ENCODE measurements around the gene CACNA2D3.

CACNA2D3 gene

GRCh38 chr3:54564374-54564925 is 442.1 kb downstream of the CACNA2D3 start:
- H3K27ac ChIP-seq: no peak overlapping the region
- TF ChIP-seq, protein P1, sequence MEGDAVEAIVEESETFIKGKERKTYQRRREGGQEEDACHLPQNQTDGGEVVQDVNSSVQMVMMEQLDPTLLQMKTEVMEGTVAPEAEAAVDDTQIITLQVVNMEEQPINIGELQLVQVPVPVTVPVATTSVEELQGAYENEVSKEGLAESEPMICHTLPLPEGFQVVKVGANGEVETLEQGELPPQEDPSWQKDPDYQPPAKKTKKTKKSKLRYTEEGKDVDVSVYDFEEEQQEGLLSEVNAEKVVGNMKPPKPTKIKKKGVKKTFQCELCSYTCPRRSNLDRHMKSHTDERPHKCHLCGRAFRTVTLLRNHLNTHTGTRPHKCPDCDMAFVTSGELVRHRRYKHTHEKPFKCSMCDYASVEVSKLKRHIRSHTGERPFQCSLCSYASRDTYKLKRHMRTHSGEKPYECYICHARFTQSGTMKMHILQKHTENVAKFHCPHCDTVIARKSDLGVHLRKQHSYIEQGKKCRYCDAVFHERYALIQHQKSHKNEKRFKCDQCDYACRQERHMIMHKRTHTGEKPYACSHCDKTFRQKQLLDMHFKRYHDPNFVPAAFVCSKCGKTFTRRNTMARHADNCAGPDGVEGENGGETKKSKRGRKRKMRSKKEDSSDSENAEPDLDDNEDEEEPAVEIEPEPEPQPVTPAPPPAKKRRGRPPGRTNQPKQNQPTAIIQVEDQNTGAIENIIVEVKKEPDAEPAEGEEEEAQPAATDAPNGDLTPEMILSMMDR (IDR thresholded peaks at IDR 0.05): no peak
- no peak for TF ChIP-seq ZFX (IDR thresholded peaks at IDR 0.05; ENCODE audit: borderline replicate concordance)

DNA sequence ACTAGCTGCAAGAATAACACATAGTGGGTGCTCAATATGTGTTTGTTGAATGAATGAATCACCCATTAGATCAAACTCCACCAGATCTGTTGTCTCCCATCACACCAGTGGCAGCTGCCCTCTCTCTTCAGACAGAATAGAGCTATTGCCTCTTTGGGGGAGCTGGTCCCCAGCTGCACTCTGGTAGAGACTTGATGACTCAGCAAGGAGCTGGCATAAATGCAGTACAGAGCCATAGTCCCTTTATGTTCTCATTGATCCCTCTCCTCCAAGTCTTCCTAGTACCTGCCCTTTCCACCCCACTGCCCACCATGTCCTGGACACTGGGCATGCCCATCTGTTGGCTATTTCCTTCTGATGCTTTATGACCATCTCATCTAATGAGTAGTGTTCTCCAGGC is 443.6 kb downstream of the CACNA2D3 start:
- H3K27ac ChIP-seq: no peak overlapping the region
- TF ChIP-seq, protein P1 (IDR thresholded peaks at IDR 0.05): no peak
- no peak for TF ChIP-seq ZFX (IDR thresholded peaks at IDR 0.05; ENCODE audit: borderline replicate concordance)

DNA sequence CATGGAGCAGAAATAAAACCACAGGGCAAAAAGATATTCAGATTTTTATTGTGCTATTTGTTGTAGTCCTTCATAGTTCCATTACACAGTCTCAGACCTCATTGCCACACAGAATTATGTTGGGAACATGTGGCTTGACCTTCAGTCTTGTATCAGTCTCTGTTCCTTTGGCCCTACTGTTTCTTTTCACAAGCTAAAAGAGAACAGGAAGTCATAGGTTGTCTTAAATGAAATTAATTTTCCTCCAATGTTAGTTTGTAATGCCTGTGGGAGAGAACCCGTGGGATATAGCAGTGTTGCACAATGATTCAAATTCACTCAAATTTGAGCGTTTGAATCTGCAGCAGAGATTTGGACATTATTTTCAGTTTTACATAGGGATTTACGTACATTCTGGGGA is 445.6 kb downstream of the CACNA2D3 start:
- TF ChIP-seq, protein P1 (IDR thresholded peaks at IDR 0.05): no peak
- no peak for TF ChIP-seq ZFX (IDR thresholded peaks at IDR 0.05; ENCODE audit: borderline replicate concordance)
- no peak overlapping the region for H3K27ac ChIP-seq

DNA sequence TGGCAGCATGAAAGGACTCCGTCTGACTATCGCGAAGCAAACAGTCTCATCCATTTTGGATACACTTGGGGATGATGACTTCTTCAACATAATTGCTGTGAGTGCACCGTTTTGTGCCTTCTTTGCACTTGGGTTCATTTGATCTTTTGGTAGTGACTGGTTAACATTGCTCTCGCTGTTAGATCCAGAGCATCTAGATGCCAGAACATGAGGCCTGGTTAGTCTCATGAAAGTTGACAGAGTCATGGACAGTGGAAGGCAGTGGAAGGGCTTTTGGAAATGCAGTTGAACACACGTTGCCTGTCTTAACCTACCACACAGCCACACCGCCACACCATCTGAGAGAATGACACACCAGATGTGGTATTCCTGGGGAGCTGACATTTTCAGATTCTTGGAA is 447.7 kb downstream of the CACNA2D3 start:
- TF ChIP-seq, protein P1 (IDR thresholded peaks at IDR 0.05): no peak
- no peak for TF ChIP-seq ZFX (IDR thresholded peaks at IDR 0.05; ENCODE audit: borderline replicate concordance)
- no peak overlapping the region for H3K27ac ChIP-seq

GRCh38 chr3:54572197-54572895 is 450.0 kb downstream of the CACNA2D3 start:
- TF ChIP-seq ZFX (IDR thresholded peaks at IDR 0.05; ENCODE audit: borderline replicate concordance): no peak
- TF ChIP-seq, protein P1 (IDR thresholded peaks at IDR 0.05): no peak
- no peak overlapping the region for H3K27ac ChIP-seq

GRCh38 chr3:54573858-54574257 is 451.5 kb downstream of the CACNA2D3 start:
- TF ChIP-seq, protein P1 (IDR thresholded peaks at IDR 0.05): no peak
- no peak for TF ChIP-seq ZFX (IDR thresholded peaks at IDR 0.05; ENCODE audit: borderline replicate concordance)
- H3K27ac ChIP-seq: no peak overlapping the region

GRCh38 chr3:54574906-54575617 is 452.7 kb downstream of the CACNA2D3 start:
- no peak overlapping the region for H3K27ac ChIP-seq
- TF ChIP-seq, protein P1 (IDR thresholded peaks at IDR 0.05): no peak
- TF ChIP-seq ZFX (IDR thresholded peaks at IDR 0.05; ENCODE audit: borderline replicate concordance): no peak
